T47D (cell line): Measurements from ENCODE around the gene RTCA.
"Not testable (repeated sequence)": the region's sequence is repeated elsewhere in the genome, so short reads cannot be mapped to it uniquely, and the experiment has no call there.

Experiments
- DNase-seq, 2 experiments: peaks; one replicate each; pipeline versions ENCODE4 v3.0.0 to v3.0.0-alpha.2; 2011 to 2012; ENCODE audit warnings: low read depth in 1 of 2, low spot score in 1 of 2
- JUND ChIP-seq: IDR thresholded peaks from 2 replicates; pipeline ENCODE4 v1.6.1; 2012; ENCODE audit warnings: low read depth
- in situ Hi-C: cut with HindIII; loops from 2 replicates; pipeline ENCODE4 v1.10.0; 2016; ENCODE audit warnings: low sequenced_read_pairs, low pct_unique_long_range_greater_than_20kb

RTCA gene

GRCh38 chr1:100323419-100324106, 57.5 kb downstream of the RTCA start:
- in situ Hi-C loops: no loop called here
- no peak for TF ChIP-seq JUND
- no peak for DNase-seq

GRCh38 chr1:100325415-100326324, 59.7 kb downstream of the RTCA start:
- no peak for DNase-seq
- TF ChIP-seq JUND: no peak
- in situ Hi-C loops: no loop called here

GRCh38 chr1:100326325-100326670, 60.3 kb downstream of the RTCA start:
- DNase-seq, in situ Hi-C loops: not testable (repeated sequence)

- no peak for DNase-seq
- in situ Hi-C loops: no loop called here
Measured at GRCh38 chr1:100328133-100328532, 62.1 kb downstream of the RTCA start.

GRCh38 chr1:100331146-100331545, 65.1 kb downstream of the RTCA start:
- in situ Hi-C loops: not testable (repeated sequence)

More at GRCh38 chr1:100328133-100328532, 62.1 kb downstream of the RTCA start:
- TF ChIP-seq JUND: no peak

GRCh38 chr1:100332331-100332730, 66.3 kb downstream of the RTCA start:
- in situ Hi-C loops: no loop called here
- DNase-seq: no peak
- no peak for TF ChIP-seq JUND

More at GRCh38 chr1:100331146-100331545, 65.1 kb downstream of the RTCA start:
- DNase-seq: not testable (repeated sequence)

- no peak for TF ChIP-seq JUND
- no peak for DNase-seq
- in situ Hi-C loops: no loop called here
Measured at GRCh38 chr1:100335436-100335835, 69.4 kb downstream of the RTCA start.

GRCh38 chr1:100337878-100338277, 71.9 kb downstream of the RTCA start:
- in situ Hi-C loops, DNase-seq: not testable (repeated sequence)

- in situ Hi-C loops, DNase-seq: not testable (repeated sequence)
Measured at GRCh38 chr1:100339735-100340134, 73.7 kb downstream of the RTCA start.

GRCh38 chr1:100340494-100340893, 74.5 kb downstream of the RTCA start:
- in situ Hi-C loops: no loop called here
- DNase-seq: no peak
- no peak for TF ChIP-seq JUND

GRCh38 chr1:100342348-100342747, 76.3 kb downstream of the RTCA start:
- DNase-seq: no peak
- in situ Hi-C loops: no loop called here
- no peak for TF ChIP-seq JUND
